GM19438 (cell line): ENCODE data around the gene ZIK1.

Source experiments
- ATAC-seq: cut with Tn5 transposase; IDR thresholded peaks from one replicate; pipeline ENCODE4 v1.9.1; 2021; ENCODE audit warnings: low read depth; ENCODE audit not compliant: unreplicated experiment

ZIK1 gene

GRCh38 chr19:57606931-57607330 is 23.0 kb downstream of the ZIK1 start:
- ATAC-seq = no peak

- no peak for ATAC-seq
Measured at GRCh38 chr19:57611113-57611512, 27.2 kb downstream of the ZIK1 start.

GRCh38 chr19:57613941-57614743 is 30.2 kb downstream of the ZIK1 start, which contains the start of gene ZNF134:
Gene ZNF134 (plus strand): TSS chr19:57614242. CDS start chr19:57619469, 5,227 bp downstream.
- peak; percentile 96 for ATAC-seq

- no peak for ATAC-seq
Measured at GRCh38 chr19:57615346-57615745, 31.4 kb downstream of the ZIK1 start.

GRCh38 chr19:57620673-57621348 is 36.9 kb downstream of the ZIK1 start:
- no peak for ATAC-seq

GRCh38 chr19:57623091-57623490 is 39.1 kb downstream of the ZIK1 start:
- ATAC-seq = no peak

- peak; percentile 88 for ATAC-seq
Measured at GRCh38 chr19:57632987-57633831, 49.3 kb downstream of the ZIK1 start, which contains the start of gene ZNF211. Gene ZNF211 (plus strand): TSS chr19:57633168. CDS start chr19:57633347, 179 bp downstream.

GRCh38 chr19:57633832-57634131 is 49.8 kb downstream of the ZIK1 start:
- no peak for ATAC-seq

- ATAC-seq = no peak
Measured at GRCh38 chr19:57637379-57637778, 53.4 kb downstream of the ZIK1 start.

GRCh38 chr19:57641715-57642234 is 57.8 kb downstream of the ZIK1 start:
- no peak for ATAC-seq

- ATAC-seq = no peak
Measured at GRCh38 chr19:57642396-57643046, 58.6 kb downstream of the ZIK1 start.
